ENCODE results near the gene FNDC3B.

FNDC3B gene

DNA sequence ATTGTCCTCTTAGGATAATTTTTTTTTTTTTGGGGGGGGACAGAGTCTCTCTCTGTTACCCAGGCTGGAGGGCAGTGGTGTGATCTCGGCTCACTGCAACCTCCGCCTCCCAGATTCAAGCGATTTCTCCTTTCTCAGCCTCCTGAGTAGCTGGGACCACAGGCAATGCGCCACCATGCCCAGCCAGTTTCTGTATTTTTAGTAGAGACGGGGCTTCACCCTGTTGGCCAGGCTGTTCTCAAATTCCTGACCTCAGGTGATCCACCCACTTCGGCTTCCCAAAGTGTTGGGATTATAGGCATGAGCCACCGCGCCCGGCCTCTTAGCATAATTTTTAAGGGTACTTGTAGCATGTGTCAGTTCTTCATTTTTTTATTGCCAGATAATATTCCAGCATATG, 122.6 kb downstream of the FNDC3B start:
- Histone ChIP-seq H3K27ac (ENCODE audit: low read depth in 2 of 2, low read length in 2 of 2) (no peak overlapping the region), H3K9me3 (ENCODE audit: control insufficient read depth in 2 of 2, low read length in 2 of 2) (no peaks in the 10 kb centered on the region), H3K27me3 (ENCODE audit: control insufficient read depth in 2 of 2, insufficient read depth in 2 of 2, low read length in 2 of 2) (no peaks in the 10 kb centered on the region), H3K4me3 (ENCODE audit: low read length in 2 of 2) (no peak overlapping the region), H3K36me3 (ENCODE audit: control insufficient read depth in 2 of 2, insufficient read depth in 2 of 2, low read length in 2 of 2) (no peaks in the 10 kb centered on the region), H3K9ac (ENCODE audit: low read depth in 1 of 2, low read length in 2 of 2) (no peak overlapping the region), H3K4me1 (ENCODE audit: control insufficient read depth in 2 of 2, insufficient read depth in 2 of 2, low read length in 2 of 2) (no peaks in the 10 kb centered on the region)

DNA sequence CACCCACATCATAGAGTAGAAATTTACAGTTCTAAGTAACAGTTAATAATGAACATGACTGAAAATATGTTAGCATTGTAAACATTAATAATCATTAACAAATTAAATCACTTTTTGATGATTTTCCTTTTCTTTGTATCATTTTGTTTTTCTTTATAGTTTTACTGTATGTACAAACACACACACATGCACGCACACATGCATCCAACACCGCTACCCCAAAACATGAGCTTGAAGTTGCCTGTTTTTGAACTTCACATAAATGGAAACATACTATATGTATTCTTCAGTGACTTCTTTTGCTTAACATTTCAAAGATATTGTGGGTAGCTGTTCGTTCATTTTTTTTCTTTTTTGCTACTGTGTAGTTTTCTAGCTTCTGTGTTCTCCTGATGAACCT, 123.9 kb downstream of the FNDC3B start:
- Histone ChIP-seq H3K27ac (ENCODE audit: low read depth in 2 of 2, low read length in 2 of 2) (no peak overlapping the region), H3K27me3 (ENCODE audit: control insufficient read depth in 2 of 2, insufficient read depth in 2 of 2, low read length in 2 of 2) (no peaks in the 10 kb centered on the region), H3K9me3 (ENCODE audit: control insufficient read depth in 2 of 2, low read length in 2 of 2) (no peaks in the 10 kb centered on the region), H3K4me1 (ENCODE audit: control insufficient read depth in 2 of 2, insufficient read depth in 2 of 2, low read length in 2 of 2) (no peaks in the 10 kb centered on the region), H3K36me3 (ENCODE audit: control insufficient read depth in 2 of 2, insufficient read depth in 2 of 2, low read length in 2 of 2) (no peaks in the 10 kb centered on the region), H3K9ac (ENCODE audit: low read depth in 1 of 2, low read length in 2 of 2) (no peak overlapping the region), H3K4me3 (ENCODE audit: low read length in 2 of 2) (no peak overlapping the region)

- Histone ChIP-seq H3K27ac (ENCODE audit: low read depth in 2 of 2, low read length in 2 of 2) (no peak overlapping the region), H3K4me3 (ENCODE audit: low read length in 2 of 2) (no peak overlapping the region), H3K36me3 (ENCODE audit: control insufficient read depth in 2 of 2, insufficient read depth in 2 of 2, low read length in 2 of 2) (peaks cover 4 to 5% of the 10 kb centered on the region in 2 donors), H3K27me3 (ENCODE audit: control insufficient read depth in 2 of 2, insufficient read depth in 2 of 2, low read length in 2 of 2) (no peaks in the 10 kb centered on the region), H3K4me1 (ENCODE audit: control insufficient read depth in 2 of 2, insufficient read depth in 2 of 2, low read length in 2 of 2) (peaks cover 2 to 6% of the 10 kb centered on the region in 2 donors), H3K9ac (ENCODE audit: low read depth in 1 of 2, low read length in 2 of 2) (no peak overlapping the region), H3K9me3 (ENCODE audit: control insufficient read depth in 2 of 2, low read length in 2 of 2) (no peaks in the 10 kb centered on the region)
Observed at GRCh38 chr3:172164620-172165362, 125.4 kb downstream of the FNDC3B start.

- peaks cover 5 to 6% of the 10 kb centered on the region in 2 donors for H3K4me1 ChIP-seq (ENCODE audit: control insufficient read depth in 2 of 2, insufficient read depth in 2 of 2, low read length in 2 of 2)
- H3K27me3 ChIP-seq (ENCODE audit: control insufficient read depth in 2 of 2, insufficient read depth in 2 of 2, low read length in 2 of 2) = no peaks in the 10 kb centered on the region
- no peak overlapping the region for H3K27ac ChIP-seq (ENCODE audit: low read depth in 2 of 2, low read length in 2 of 2)
- H3K36me3 ChIP-seq (ENCODE audit: control insufficient read depth in 2 of 2, insufficient read depth in 2 of 2, low read length in 2 of 2) = peaks cover 6 to 10% of the 10 kb centered on the region in 2 donors
- H3K4me3 ChIP-seq (ENCODE audit: low read length in 2 of 2) = no peak overlapping the region
- H3K9ac ChIP-seq (ENCODE audit: low read depth in 1 of 2, low read length in 2 of 2) = no peak overlapping the region
- H3K9me3 ChIP-seq (ENCODE audit: control insufficient read depth in 2 of 2, low read length in 2 of 2) = no peaks in the 10 kb centered on the region
Observed at GRCh38 chr3:172166261-172166660, 126.9 kb downstream of the FNDC3B start.

DNA sequence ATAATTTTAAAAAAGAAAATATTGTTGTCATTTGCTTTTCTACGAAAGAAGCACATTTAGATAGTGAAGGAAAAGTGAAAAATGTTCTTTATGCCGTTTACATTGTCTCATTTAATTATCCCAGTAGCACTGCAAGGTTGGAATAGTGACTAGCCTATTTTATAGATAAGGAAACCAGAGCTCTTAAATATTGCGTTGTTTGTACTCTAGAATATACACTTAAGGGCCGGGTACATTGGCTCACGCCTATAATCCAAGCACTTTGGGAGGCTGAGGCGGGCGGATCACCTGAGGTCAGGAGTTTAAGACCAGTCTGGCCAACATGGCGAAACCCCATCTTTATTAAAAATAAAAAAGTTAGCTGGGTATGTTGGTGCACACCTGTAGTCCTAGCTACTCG, 127.5 kb downstream of the FNDC3B start:
- Histone ChIP-seq H3K4me1 (ENCODE audit: control insufficient read depth in 2 of 2, insufficient read depth in 2 of 2, low read length in 2 of 2) (peaks cover 5 to 6% of the 10 kb centered on the region in 2 donors), H3K9ac (ENCODE audit: low read depth in 1 of 2, low read length in 2 of 2) (no peak overlapping the region)

DNA sequence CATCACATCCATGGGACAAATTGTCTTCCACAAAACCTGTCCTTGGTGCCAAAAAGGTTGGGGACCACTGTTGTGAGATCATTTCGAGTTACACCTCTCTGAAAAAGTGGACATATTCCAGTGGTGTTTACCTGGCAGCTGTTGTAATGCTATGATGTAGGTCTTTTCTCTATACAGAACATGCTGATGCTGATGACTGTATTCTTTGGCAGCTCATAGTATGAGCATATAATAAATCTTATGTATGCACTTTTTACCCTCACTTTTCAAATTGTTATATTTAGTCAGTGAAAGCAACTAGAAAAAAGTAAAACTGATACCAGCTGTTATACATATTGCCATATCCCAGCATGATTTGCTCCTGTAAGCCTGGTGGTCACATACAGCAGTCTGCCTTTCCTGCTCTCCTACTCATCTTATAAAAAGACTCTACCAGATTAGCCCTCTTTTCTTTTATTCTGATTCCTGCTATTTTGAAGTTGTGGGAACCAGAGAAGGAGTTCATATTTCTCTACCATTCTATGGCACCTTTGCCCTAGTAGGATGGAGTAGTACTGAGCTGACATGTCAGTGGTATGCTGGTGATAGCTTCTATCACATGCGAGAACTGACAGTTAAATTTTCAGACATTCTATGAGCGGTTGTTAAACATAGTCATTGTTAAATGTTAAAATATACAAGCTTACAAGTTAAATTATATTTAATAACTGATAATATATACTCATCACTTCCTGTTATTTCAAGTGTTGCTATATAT, 128.7 kb downstream of the FNDC3B start:
- no peak overlapping the region for H3K27ac ChIP-seq (ENCODE audit: low read depth in 2 of 2, low read length in 2 of 2)
- H3K4me1 ChIP-seq (ENCODE audit: control insufficient read depth in 2 of 2, insufficient read depth in 2 of 2, low read length in 2 of 2) = peaks cover 5 to 6% of the 10 kb centered on the region in 2 donors
- H3K9ac ChIP-seq (ENCODE audit: low read depth in 1 of 2, low read length in 2 of 2) = no peak overlapping the region
- H3K4me3 ChIP-seq (ENCODE audit: low read length in 2 of 2) = no peak overlapping the region
- no peaks in the 10 kb centered on the region for H3K9me3 ChIP-seq (ENCODE audit: control insufficient read depth in 2 of 2, low read length in 2 of 2)
- peaks cover 6 to 10% of the 10 kb centered on the region in 2 donors for H3K36me3 ChIP-seq (ENCODE audit: control insufficient read depth in 2 of 2, insufficient read depth in 2 of 2, low read length in 2 of 2)
- no peaks in the 10 kb centered on the region for H3K27me3 ChIP-seq (ENCODE audit: control insufficient read depth in 2 of 2, insufficient read depth in 2 of 2, low read length in 2 of 2)

More for the DNA sequence above, 127.5 kb downstream of the FNDC3B start:
- Histone ChIP-seq H3K9me3 (ENCODE audit: control insufficient read depth in 2 of 2, low read length in 2 of 2) (no peaks in the 10 kb centered on the region), H3K4me3 (ENCODE audit: low read length in 2 of 2) (no peak overlapping the region), H3K27ac (ENCODE audit: low read depth in 2 of 2, low read length in 2 of 2) (no peak overlapping the region), H3K36me3 (ENCODE audit: control insufficient read depth in 2 of 2, insufficient read depth in 2 of 2, low read length in 2 of 2) (peaks cover 6 to 10% of the 10 kb centered on the region in 2 donors), H3K27me3 (ENCODE audit: control insufficient read depth in 2 of 2, insufficient read depth in 2 of 2, low read length in 2 of 2) (no peaks in the 10 kb centered on the region)

- Histone ChIP-seq H3K9ac (ENCODE audit: low read depth in 1 of 2, low read length in 2 of 2) (no peak overlapping the region), H3K27ac (ENCODE audit: low read depth in 2 of 2, low read length in 2 of 2) (no peak overlapping the region), H3K36me3 (ENCODE audit: control insufficient read depth in 2 of 2, insufficient read depth in 2 of 2, low read length in 2 of 2) (peaks cover 6 to 10% of the 10 kb centered on the region in 2 donors), H3K4me1 (ENCODE audit: control insufficient read depth in 2 of 2, insufficient read depth in 2 of 2, low read length in 2 of 2) (peaks cover 5 to 9% of the 10 kb centered on the region in 2 donors), H3K9me3 (ENCODE audit: control insufficient read depth in 2 of 2, low read length in 2 of 2) (no peaks in the 10 kb centered on the region), H3K27me3 (ENCODE audit: control insufficient read depth in 2 of 2, insufficient read depth in 2 of 2, low read length in 2 of 2) (no peaks in the 10 kb centered on the region), H3K4me3 (ENCODE audit: low read length in 2 of 2) (no peak overlapping the region)
Observed at GRCh38 chr3:172170073-172170709, 130.8 kb downstream of the FNDC3B start.

DNA sequence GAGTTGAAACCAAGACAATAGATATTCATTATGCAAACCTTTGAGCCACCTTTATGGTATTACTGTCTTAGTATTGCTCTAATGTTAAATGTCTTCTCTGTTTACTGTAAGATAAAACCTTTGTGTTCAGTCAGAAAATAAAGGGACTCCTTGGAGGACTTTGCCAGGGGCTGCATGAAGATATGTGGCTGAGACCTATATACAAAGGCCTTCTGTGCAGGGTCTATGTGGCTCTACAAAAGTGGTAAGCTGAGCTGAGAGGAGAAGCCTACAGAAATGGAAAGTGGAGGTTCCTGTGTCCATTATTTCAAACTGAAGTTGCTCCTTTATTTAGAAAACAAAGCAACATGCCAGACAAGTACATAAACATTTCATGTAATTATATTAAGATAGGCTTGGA, 131.5 kb downstream of the FNDC3B start:
- H3K27me3 ChIP-seq (ENCODE audit: control insufficient read depth in 2 of 2, insufficient read depth in 2 of 2, low read length in 2 of 2) = no peaks in the 10 kb centered on the region
- no peak overlapping the region for H3K9ac ChIP-seq (ENCODE audit: low read depth in 1 of 2, low read length in 2 of 2)
- no peaks in the 10 kb centered on the region for H3K9me3 ChIP-seq (ENCODE audit: control insufficient read depth in 2 of 2, low read length in 2 of 2)
- no peak overlapping the region for H3K27ac ChIP-seq (ENCODE audit: low read depth in 2 of 2, low read length in 2 of 2)
- H3K4me3 ChIP-seq (ENCODE audit: low read length in 2 of 2) = no peak overlapping the region
- peaks cover 5 to 11% of the 10 kb centered on the region in 2 donors for H3K4me1 ChIP-seq (ENCODE audit: control insufficient read depth in 2 of 2, insufficient read depth in 2 of 2, low read length in 2 of 2)
- H3K36me3 ChIP-seq (ENCODE audit: control insufficient read depth in 2 of 2, insufficient read depth in 2 of 2, low read length in 2 of 2) = peaks cover 6 to 10% of the 10 kb centered on the region in 2 donors

DNA sequence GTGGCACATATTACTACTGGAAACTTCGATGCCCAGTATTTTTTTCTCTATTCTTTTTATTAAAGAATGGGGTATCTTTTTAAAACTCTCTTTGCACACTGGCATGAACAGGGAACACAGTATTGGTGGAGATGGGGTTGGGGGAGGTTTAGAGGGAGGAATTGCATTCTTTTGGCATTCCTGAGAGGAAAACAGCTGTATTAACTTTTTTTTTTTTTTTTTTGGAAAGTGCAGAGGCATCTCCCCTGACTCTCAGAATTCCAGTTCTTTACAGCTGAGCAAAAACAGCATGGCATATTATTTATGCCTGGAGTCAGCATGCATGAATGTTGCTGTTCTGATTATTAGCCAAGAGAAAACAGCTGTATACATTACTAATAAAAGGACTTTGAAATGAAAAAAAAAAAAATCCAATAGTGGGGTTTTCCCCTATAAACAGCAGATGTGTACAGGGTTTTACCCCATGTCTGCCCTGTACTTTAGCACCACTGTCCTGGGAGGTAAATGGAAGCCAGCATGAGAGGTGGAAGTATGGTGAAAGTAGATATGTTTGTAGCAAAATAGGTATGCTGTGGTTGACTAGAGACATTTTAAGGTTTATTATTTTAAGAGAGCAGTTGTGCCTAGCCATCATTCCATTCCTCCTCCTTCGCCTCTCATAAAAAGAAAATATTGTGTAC, 132.2 kb downstream of the FNDC3B start:
- H3K4me1 ChIP-seq (ENCODE audit: control insufficient read depth in 2 of 2, insufficient read depth in 2 of 2, low read length in 2 of 2) = peaks cover 7 to 14% of the 10 kb centered on the region in 2 donors
- H3K27ac ChIP-seq (ENCODE audit: low read depth in 2 of 2, low read length in 2 of 2) = no peak overlapping the region

More for the DNA sequence above, 132.2 kb downstream of the FNDC3B start:
- Histone ChIP-seq H3K27me3 (ENCODE audit: control insufficient read depth in 2 of 2, insufficient read depth in 2 of 2, low read length in 2 of 2) (no peaks in the 10 kb centered on the region), H3K9ac (ENCODE audit: low read depth in 1 of 2, low read length in 2 of 2) (no peak overlapping the region), H3K4me3 (ENCODE audit: low read length in 2 of 2) (no peak overlapping the region), H3K36me3 (ENCODE audit: control insufficient read depth in 2 of 2, insufficient read depth in 2 of 2, low read length in 2 of 2) (peaks cover 6 to 10% of the 10 kb centered on the region in 2 donors), H3K9me3 (ENCODE audit: control insufficient read depth in 2 of 2, low read length in 2 of 2) (no peaks in the 10 kb centered on the region)
